Esophagus muscularis mucosa (tissue), 3 donors: Measurements from ENCODE around the gene C12orf60.

ENCODE experiments used
- POLR2A ChIP-seq: fragments of 450-650 bp; IDR thresholded peaks from one replicate; pipeline ENCODE4 v1.6.1; 2017; ENCODE audit warnings: antibody characterized with exemption, moderate library complexity, mild to moderate bottlenecking, low read depth
- TF ChIP-seq, protein P1 (sequence below), 3 experiments: fragments of 200-600 bp in 2 of 3; fragments of 450-650 bp in 1 of 3; sonication (generic) in 2 of 3; IDR thresholded peaks; one replicate each; pipeline ENCODE4 v1.5.1; 2017 to 2019; ENCODE audit warnings: antibody characterized with exemption in 3 of 3, mild to moderate bottlenecking in 2 of 3, moderate library complexity in 1 of 3

DNA sequence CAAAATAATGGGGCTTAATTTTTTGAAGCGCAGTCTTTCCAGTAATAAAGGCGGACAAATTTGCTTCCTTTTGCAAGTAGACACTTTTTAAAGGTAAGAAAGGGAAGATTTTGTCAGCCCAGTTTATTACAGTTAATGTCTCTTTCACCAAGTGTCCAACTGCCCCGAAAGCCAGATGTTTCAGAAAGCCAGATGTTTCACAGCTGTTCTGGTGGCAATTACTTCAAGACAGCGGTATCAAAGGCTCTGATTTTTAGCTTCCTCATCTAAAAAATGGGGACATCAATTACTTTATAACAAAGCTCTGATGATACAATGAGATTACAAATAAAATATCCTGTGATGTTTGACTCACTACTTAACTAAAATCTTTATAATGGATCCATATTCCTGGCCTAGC is 1.2 kb upstream of the C12orf60 start:
- TF ChIP-seq, protein P1, sequence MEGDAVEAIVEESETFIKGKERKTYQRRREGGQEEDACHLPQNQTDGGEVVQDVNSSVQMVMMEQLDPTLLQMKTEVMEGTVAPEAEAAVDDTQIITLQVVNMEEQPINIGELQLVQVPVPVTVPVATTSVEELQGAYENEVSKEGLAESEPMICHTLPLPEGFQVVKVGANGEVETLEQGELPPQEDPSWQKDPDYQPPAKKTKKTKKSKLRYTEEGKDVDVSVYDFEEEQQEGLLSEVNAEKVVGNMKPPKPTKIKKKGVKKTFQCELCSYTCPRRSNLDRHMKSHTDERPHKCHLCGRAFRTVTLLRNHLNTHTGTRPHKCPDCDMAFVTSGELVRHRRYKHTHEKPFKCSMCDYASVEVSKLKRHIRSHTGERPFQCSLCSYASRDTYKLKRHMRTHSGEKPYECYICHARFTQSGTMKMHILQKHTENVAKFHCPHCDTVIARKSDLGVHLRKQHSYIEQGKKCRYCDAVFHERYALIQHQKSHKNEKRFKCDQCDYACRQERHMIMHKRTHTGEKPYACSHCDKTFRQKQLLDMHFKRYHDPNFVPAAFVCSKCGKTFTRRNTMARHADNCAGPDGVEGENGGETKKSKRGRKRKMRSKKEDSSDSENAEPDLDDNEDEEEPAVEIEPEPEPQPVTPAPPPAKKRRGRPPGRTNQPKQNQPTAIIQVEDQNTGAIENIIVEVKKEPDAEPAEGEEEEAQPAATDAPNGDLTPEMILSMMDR (IDR thresholded peaks at IDR 0.05), result no peak
- TF ChIP-seq POLR2A, result no peak
